ENCODE results near the gene SYT11.

Gene SYT11

GRCh38 chr1:155932487-155932886 is 73.1 kb downstream of the SYT11 start:
- DNase-seq: no peak
- H3K27me3 ChIP-seq: no peaks in the 10 kb centered on the region
- H3K4me3 ChIP-seq (ENCODE audit: low read depth, low read length): no peak overlapping the region; the same call in 1 of the 2 replicates
- H3K36me3 ChIP-seq: peaks cover 63% of the 10 kb centered on the region
- TF ChIP-seq, protein P1, sequence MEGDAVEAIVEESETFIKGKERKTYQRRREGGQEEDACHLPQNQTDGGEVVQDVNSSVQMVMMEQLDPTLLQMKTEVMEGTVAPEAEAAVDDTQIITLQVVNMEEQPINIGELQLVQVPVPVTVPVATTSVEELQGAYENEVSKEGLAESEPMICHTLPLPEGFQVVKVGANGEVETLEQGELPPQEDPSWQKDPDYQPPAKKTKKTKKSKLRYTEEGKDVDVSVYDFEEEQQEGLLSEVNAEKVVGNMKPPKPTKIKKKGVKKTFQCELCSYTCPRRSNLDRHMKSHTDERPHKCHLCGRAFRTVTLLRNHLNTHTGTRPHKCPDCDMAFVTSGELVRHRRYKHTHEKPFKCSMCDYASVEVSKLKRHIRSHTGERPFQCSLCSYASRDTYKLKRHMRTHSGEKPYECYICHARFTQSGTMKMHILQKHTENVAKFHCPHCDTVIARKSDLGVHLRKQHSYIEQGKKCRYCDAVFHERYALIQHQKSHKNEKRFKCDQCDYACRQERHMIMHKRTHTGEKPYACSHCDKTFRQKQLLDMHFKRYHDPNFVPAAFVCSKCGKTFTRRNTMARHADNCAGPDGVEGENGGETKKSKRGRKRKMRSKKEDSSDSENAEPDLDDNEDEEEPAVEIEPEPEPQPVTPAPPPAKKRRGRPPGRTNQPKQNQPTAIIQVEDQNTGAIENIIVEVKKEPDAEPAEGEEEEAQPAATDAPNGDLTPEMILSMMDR (IDR thresholded peaks at IDR 0.05; ENCODE audit: low read depth, low read length): no peak
- H3K4me1 ChIP-seq: no peaks in the 10 kb centered on the region; the same call in 1 of the 2 replicates
- H3K9me3 ChIP-seq: no peaks in the 10 kb centered on the region

- peaks cover 52% of the 10 kb centered on the region for H3K36me3 ChIP-seq
- no peaks in the 10 kb centered on the region for H3K9me3 ChIP-seq
- no peaks in the 10 kb centered on the region; the same call in 1 of the 2 replicates for H3K4me1 ChIP-seq
- H3K27me3 ChIP-seq: no peaks in the 10 kb centered on the region
- no peak for DNase-seq
- TF ChIP-seq, protein P1 (IDR thresholded peaks at IDR 0.05; ENCODE audit: low read depth, low read length): no peak
- H3K4me3 ChIP-seq (ENCODE audit: low read depth, low read length): peak overlapping the region; percentile 100
Observed at GRCh38 chr1:155933591-155934096, 74.3 kb downstream of the SYT11 start.

- Histone ChIP-seq H3K4me1 (no peaks in the 10 kb centered on the region; the same call in 1 of the 2 replicates), H3K36me3 (peaks cover 45% of the 10 kb centered on the region), H3K27me3 (no peaks in the 10 kb centered on the region), H3K9me3 (no peaks in the 10 kb centered on the region), H3K4me3 (ENCODE audit: low read depth, low read length) (peak within 1 kb of the TSS; percentile 100)
- peak; percentile 96 for DNase-seq
- TF ChIP-seq, protein P1 (IDR thresholded peaks at IDR 0.05; ENCODE audit: low read depth, low read length): peak; percentile 13; the same call in 1 of the 2 replicates
Observed at GRCh38 chr1:155934097-155934935, 74.9 kb downstream of the SYT11 start, which contains the start of gene KHDC4. Gene KHDC4 (minus strand): TSS chr1:155934413. CDS start chr1:155934373, 40 bp downstream.
